ENCODE results near the gene HAUS8.
"Not testable (repeated sequence)": the region's sequence is repeated elsewhere in the genome, so short reads cannot be mapped to it uniquely, and the experiment has no call there.

HAUS8 gene

DNA sequence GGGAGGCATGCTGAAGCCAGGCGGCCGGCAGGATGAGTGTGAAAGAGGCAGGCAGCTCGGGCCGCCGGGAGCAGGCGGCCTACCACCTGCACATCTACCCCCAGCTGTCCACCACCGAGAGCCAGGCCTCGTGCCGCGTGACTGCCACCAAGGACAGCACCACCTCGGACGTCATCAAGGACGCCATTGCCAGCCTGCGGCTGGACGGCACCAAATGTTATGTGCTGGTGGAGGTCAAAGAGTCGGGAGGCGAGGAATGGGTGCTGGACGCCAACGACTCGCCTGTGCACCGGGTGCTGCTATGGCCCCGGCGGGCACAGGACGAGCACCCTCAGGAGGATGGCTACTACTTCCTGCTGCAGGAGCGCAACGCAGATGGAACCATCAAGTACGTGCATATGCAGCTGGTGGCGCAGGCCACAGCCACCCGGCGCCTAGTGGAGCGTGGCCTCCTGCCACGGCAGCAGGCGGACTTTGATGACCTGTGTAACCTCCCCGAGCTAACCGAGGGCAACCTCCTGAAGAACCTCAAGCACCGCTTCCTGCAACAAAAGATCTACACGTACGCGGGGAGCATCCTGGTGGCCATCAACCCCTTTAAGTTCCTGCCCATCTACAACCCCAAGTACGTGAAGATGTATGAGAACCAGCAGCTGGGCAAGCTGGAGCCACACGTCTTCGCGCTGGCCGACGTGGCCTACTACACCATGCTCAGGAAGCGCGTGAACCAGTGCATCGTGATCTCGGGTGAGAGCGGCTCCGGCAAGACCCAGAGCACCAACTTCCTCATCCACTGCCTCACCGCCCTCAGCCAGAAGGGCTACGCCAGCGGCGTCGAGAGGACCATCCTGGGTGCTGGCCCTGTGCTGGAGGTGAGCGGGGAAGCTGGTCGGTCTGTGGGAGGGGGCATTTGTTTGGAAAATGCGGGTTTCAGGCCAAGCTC is 26.7 kb upstream of the HAUS8 start:
- no peak for DNase-seq

DNA sequence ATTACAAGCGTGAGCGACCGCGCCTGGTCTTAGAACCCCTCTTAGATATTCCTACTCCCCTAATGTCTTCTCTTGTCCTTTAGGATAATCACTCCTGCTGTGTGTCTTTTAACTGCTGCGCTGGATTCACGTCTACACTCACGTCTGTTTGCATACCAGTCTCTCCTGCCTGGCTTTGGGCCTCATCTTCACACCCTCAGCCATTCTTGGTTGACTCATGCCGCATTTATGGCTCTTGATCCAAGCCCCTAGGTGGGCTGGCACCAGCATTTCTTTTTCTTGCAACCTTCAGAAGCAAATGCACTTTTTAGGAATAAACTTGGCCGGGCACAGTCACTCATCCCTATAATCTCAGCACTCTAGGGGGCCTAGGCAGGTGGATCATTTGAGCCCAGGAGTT is 23.1 kb upstream of the HAUS8 start:
- no peak for DNase-seq

DNA sequence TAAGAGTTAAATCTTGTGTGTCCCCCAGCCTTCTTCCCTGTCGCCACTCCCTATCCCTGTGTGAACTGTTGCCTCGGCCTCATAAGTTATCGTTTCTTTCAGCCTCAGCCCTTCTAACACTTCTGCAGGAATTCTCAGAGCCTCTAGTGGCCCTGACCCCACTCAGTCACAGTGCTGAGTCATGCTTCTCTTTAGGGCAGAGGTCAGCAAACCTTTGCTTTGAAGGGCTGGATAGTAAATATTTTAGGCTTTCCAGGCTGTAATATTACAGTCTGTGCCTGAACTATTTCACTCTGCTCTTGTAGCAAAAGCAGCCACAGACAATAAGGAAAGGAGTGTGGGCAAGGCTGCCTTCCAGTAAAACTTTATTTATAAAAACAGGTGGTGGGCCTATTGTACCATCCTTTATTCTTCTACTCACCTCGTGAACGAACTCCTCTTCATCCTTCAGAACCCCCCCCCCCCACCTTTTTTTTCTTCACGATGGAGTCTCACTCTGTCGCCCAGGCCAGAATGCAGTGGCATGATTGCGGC is 22.4 kb upstream of the HAUS8 start:
- DNase-seq, result no peak

DNA sequence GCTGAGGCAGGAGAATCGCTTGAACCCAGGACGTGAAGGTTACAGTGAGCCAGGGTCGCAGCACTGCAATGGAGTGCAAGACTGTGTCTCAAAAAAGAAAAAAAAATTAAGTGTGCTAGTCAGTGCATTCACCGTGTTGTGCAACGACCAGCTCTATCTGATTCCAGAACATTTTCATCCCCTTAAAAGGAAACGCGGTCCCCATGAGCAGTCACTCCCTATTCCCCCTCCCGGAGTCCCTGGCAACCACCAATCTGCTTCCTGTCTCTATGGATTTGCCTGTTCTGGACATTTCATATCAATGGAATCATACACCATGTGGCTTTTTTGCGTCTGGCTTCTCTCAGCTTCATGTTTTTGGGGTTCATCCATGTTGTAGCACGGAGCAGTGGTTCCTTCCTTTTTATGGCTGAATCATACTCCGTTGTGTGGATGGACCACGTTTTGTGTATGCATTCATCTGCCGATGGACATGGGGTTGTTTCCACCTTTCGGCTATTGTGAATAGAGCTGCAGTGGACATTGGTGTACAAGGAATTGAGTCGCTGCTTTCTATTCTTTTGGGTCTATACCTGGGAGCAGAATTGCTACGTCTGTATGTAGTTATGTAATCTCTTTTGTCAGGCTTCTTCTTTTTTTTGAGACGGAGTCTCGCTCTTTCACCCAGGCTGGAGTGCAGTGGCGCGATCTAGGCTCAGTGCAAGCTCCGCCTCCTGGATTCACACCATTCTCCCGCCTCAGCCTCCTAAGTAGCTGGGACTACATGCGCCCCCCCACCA is 20.1 kb upstream of the HAUS8 start:
- no peak for DNase-seq

DNA sequence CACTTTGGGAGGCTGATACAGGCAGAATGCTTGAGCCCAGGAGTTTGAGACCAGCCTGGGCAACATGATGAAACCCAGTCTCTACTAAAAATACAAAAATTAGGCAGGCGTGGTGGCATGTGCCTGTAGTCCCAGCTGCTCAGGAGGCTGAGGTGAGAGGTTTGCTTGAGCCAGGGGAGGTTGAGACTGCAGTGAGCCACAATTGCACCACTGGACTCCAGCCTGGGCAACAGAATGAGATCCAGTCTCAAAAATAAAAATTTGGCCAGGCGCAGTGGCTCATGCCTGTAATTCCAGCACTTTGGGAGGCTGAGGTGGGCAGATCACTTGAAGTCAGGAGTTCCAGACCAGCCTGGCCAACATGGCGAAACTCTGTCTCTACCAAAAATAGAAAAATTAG is 19.4 kb upstream of the HAUS8 start:
- not testable (repeated sequence) for DNase-seq

DNA sequence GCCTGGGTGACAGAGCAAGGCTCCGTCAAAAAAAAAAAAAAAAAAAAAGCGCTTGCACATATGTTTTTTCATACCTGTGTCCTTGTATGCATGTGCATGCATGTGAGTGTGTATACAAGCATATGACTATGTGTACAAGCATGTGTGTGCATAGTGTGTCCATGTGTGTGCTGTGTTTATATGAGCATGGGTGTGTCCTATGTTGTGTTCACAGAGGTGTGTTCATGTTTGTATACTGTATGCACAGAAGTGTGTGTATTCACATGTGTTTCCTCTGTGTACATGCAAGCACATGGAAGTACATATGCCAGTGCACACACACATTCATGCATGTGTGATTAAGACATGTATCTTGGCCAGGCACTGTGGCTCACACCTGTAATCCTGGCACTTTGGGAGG is 17.4 kb upstream of the HAUS8 start:
- DNase-seq, result no peak

DNA sequence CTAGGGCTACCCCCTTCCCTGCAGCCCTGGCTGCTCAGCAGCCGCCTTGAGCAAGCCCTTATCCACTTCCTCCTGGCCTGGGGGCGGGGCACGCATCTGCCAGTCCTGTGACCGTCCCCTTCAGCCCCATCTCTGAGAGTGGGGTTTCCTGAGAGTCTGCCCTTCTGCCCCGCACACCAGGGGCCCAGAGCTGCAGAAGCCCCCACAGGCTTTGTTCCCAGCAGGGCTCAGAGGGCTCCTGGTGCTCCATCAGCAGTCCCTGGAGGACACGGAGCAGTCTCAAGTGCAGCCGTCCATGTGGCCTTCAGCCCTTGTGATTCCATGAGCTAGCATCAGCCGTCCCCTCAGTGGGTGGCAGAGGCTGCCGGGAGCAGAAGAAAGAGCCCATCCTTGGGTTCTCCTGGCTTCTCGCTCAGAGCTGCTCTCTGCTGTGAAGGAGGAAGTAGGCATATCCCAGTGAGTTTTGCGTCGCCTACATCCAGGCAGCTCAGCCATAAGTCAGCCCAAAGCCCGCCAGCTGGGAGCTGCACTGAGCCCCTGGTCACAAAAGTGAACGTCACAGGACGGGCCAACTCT is 16.6 kb upstream of the HAUS8 start:
- no peak for DNase-seq

DNA sequence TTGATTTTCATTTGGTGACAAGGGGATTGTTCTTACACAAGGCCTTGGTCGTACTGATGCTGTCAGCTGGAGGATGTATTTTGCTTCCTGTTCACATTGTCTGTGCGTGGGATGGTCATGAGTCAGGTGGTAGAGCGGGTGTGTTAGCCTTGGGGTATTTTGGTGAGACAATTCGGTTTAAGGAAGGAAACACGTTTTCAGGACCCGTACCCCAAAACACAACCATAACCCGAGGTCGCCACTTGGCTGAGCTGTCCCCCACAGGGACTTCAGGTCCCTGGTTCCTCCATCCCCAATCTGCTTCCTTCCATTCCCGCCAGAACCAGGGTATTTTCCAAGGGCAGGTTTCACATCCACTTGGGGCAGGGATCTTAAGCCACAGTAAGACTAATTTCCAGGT is 15.3 kb upstream of the HAUS8 start:
- DNase-seq, result peak; percentile 47

DNA sequence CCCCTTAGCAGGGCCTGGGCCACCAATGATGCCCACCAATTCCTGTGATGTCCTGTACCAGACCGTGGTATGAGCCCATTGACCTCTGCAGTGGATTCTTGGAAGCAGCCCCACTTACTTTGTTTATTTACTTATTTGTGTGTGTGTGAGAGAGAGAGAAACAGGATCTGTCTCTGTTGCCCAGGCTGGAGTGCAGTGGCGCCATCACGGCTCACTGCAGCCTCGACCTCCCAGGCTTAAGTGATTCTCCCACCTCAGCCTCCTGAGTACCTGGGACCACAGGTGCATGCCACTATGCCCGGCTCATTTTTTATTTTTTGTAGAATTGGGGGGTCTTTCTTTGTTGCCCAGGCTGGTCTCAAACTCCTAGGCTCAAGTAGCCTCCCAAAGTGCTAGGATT is 13.3 kb upstream of the HAUS8 start:
- DNase-seq, result no peak

DNA sequence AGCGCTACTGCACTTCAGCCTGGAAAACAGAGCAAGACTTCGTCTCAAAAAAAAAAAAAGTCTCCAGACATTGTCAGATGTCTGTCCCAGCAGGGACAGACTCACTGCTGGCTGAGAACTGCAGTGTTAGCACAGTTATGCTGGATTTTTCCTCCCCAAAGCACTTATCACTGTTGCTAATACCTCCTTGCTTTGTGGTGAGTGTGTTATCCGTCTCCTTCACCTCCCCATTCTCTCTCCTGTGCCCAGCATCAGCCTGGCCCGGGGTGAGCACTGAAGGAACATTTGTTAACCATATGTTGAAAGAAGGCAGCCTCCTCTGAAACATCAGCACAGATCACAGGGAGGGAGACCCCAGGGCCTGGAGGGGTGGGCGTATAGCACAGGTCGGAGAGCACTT is 11.6 kb upstream of the HAUS8 start:
- DNase-seq, result no peak

DNA sequence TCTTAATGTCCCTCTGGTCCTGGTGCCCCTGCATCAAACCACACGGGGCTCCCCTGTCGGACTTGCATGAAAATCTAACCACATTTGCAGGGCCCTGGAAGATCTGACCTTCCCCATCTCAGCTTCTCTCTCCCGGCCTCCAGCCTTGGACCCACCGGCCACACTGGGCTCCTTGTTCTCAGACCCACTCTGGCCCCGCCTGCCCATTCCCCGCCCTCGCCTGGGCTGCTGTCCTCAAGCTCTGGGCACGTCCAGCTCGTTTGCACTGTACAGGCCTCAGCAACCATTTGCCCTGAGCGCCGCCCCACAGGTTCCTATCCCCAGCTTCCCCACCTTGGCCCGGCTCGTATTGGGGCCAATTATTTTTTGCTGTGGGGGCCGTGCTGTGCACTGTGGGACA is 10.9 kb upstream of the HAUS8 start:
- no peak for DNase-seq

DNA sequence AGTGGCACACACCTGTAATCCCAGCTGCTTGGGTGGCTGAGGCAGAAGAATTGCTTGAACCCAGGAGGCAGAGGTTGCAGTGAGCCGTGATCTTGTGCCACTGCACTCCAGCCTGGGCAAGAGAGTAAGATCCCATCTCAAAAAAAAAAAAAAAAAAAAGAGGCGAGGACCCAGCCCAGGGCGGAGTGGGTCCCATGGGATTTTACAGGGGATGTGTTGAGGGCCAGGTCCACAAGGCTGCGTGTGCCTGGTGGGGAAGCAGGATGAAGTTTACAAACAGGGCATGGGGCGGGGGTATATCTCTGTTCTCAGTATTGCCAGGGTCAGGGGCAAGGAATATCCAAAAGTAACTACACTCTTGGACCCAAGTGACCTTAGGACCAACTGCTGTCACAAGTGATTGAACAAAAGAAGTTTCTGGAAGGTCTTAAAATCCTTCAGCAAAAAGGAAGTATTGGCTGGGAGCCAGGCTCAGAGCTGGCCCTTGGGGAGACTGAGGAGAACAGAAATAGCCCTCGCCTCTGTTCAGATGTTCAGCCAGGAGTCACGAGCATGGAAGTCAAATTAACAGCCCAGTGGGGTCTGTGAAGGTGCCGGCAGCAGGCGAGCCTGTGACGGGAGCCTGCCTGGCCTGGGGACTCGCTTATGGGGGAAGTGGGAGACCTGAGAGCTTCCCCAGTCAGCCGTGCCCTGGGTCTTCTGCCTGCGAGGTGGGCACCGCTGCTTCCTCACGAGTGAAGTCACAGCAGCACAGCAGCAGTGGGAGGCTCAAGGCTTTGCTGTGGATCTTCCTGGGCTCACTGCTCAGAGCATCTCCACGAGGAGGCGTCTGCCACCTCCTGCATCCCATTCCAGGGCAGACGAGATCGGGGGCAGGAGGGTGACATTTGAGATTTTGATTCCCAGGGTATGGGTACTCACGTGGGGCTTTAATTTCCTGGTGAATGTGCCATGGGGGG is 6.7 kb upstream of the HAUS8 start:
- no peak for DNase-seq

DNA sequence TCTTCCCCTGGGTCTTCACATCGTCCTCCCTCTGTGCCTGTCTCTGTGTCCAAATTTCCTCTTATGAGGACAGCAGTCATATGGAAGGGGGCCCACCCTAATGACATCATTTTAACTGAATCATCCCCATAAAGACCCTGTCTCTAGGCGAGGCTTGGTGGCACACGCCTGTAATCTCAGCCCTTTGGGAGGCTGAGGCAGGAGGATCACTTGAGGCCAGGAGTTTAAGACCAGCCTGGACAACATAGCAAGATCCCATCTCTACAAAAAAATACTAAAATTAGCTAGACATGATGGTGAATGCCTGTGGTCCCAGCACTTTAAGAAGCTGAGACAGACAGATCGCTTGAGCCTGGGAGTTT is 5.2 kb upstream of the HAUS8 start:
- no peak for DNase-seq

DNA sequence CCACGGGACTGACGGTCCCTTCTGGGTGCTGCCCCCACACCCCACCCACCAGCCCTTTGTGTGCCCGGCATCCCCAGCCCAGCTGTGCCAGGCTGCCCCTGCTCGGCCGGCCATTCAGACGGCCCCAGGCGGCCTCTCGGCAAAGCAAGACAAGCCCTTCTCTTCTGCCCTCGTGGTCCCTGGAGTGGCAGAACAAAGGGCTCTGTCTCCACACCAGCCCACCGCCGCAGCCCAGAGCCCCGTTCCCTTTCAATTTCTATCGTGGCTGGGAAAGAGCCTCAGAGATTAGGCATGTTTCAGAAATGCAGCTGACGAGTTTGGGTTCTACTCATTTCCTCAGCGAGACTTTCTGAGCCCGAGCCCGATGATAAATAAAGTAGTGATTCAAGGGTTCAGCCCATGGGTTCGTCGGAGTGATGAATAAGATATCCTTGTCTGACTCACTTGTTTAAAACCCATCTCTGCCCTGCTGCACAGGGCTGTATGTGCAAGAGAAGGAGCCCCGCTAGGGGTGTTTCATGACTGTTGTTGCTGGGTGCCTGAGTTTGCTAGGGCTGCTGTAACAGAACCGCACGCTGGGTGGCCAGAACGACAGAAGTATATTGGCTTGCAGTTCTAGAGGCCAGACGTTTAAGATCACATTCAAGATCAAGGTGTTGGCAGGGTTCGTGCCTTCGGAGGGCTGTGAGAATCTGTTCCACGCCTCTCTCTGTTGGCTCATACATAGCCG is 4.6 kb upstream of the HAUS8 start:
- peak; percentile 85 for DNase-seq

DNA sequence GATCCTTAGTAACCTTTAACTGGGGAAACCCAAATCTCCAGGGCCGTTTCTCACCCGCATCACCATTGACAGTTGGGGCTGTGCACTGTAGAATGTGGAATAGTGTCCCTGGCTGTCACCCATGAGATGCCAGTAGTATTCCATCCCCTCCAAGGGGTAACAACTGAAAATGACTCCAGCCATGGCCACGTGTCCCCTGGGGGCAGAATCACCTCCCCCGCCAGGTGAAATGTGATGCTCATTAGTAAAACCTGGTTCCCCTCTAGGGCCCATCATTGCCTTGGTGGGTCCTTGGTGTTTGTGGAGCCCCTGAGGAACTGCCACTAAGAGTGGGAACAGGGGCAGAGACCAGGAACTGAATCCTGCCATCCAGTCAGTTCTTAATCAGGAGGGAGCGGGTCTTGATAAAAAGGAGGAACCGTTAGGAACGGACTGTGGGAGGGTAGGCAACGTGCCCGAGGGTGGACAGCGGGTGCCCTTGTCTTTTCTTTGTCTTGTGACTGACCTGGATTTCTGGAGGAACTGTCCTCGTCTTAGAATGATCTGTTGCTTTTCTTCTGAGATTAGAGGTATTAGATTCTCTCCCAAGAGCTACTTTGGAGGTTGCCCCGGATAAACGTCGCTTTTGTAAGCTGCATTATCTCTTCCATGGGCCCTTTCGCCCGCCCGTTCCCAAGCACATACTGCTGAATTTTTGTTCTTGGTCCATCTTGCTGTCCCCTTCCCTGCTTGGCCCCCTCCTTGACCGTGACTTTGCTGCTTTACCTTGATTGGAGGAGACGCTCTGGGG is 3.9 kb upstream of the HAUS8 start:
- DNase-seq, result no peak

DNA sequence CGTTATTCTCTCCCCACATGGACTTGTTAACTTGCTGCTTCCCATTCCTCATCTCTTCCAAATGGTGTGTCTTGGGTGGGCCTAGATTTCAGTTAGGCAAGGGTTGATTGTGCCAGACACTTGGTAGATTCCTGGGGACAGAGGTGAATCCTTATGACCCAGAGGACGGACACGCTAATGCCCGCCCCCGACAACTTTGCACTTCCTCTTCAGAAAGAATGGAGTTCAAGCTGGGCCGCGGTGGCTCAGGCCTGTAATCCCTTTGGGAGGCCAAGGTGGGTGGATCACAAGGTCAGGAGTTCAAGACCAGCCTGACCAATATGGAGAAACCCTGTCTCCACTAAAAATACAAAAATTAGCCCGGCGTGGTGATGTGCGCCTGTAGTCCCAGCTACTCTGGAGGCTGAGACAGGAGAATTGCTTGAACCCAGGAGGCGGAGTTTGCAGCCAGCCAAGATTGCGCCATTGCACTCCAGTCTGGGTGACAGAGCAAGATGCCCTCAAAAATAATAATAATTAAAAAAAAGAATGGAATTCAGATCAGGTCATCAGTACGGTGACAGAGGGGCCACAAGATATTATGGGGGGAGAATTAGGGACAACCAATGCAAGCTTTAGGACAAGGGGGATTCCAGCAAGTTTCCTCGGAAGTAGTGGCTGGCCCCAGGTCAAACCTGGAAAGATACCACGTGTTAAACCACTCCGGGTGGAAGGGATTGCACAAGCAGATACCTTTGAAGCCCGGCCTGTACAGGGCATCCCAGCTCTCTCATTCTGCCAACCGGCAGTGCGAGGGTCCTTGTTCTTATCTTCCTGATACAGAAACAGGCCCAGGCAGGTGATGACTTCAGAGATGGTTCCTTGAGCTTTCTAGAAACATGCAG is 3.0 kb upstream of the HAUS8 start:
- DNase-seq, result no peak

DNA sequence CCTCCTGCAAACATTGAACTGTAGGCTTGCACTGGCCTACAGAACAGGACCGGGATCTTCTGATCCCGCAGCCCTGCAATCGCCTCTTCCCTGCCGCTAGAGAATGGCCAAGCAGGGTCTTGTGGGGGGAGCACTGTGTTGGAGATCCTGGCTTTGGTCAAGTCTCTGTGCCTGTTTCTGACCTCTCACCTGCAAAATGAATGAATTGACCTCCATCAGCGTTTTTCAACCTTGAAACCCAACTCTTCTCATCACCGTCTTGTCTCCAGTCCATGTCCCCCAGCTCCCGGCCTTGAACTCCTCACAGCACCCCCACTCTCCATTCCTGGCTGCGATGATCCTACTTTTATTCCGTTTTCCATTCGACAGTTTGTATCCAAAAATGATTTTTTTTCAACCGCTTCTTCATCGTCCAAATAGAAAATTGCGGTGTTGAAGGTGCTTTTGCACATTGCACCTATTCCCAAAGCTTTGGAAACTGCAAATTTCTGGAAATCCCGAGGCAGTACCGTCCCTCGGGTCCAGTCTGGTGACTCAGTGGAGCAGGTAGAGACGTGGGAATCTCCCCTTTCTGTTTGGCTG is 2.3 kb upstream of the HAUS8 start:
- DNase-seq, result no peak

DNA sequence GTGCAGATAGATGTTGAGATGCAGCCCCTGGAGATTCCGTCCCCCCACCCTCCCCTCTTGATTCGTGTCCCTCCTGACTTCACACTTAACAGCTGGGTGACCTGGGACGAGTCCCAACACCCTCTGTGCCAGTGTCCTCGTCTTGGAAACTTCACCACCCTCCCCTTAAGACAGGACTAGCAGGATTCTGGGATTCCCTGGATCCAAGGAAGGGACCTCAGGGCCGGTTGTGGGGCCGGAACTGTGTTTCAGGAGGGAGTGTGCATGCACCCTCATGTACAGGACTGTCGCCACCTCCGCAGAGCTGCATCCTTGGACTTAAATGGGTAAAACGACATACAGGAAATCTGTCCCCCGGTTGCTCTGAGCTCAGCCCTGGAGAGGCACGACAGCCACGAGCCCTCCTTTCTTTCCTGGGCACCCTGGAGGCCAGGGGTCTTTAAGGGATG is 1.3 kb upstream of the HAUS8 start:
- peak; percentile 15 for DNase-seq

DNA sequence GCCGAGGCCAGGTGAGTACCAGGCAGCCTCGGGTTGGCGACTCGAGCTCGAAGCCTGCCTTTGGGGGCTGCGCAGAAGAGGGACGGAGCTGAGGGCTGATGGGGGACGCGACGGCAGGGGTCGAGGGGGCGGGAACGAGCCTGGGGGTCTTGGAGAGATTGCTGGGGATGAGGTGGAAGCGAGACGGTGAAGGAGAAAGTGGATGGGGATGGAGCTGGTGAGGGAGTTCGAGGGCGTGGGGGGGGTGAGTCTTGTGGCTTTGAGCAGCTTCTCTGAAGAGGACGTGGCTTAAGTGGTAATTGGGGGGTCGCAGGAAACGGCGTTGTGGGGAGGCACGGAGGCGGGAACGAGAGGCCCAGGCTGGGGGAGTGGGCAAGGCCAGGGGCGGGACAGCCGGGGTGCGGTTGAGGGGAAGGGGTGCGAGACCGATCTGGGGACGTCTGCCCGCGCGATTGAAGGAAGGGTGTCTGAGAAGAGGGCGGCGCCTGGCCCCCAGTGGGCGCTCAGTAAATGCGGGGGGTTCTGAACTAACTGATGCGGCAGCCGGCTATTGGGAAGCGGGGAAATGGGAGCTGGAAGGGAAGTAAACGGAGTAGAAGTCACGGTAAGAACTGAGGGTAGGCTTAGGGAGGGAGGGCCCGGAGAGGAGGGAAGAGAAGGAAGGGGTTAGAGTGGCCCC is 751 bp upstream of the HAUS8 start:
- peak; percentile 57 for DNase-seq
